ENCODE measurements around the gene FGFBP3. TPM values are rescaled to one million over a fixed set of nuclear protein-coding genes. Genes with fewer than 3 reads are reported as not detected.

The FGFBP3 gene
- total RNA-seq, 1 donor from 2014 or later = 0.22 TPM

DNA sequence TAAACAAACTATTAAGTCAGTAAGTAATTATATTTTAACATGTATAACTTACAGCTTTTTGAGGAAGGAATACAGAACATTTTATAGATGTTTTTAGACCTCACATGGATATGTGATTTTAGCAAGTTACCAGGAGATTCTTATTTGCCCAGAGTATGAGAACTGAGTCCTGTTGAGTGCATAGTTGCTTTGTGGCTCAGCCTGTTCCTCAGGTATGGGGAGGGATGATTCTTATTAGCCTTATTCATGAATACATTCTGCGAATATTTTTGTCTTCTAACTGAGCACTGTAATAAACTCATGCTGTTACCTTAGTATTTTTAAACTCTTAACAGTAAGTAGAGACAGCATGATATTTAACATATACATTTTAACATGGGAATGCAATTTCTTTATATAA, 32.1 kb upstream of the FGFBP3 start:
- intact Hi-C loops (cut with micrococcal nuclease) = no loop called here
- Histone ChIP-seq H3K4me1 (no peaks in the 10 kb centered on the region), H3K27me3 (ENCODE audit: low read depth) (no peaks in the 10 kb centered on the region), H3K27ac (replicated peaks) (no peak overlapping the region), H3K9me3 (replicated peaks) (no peaks in the 10 kb centered on the region), H3K4me3 (no peak overlapping the region), H3K36me3 (peaks cover 56% of the 10 kb centered on the region)
- DNase-seq = no peak
- TF ChIP-seq, protein P1, sequence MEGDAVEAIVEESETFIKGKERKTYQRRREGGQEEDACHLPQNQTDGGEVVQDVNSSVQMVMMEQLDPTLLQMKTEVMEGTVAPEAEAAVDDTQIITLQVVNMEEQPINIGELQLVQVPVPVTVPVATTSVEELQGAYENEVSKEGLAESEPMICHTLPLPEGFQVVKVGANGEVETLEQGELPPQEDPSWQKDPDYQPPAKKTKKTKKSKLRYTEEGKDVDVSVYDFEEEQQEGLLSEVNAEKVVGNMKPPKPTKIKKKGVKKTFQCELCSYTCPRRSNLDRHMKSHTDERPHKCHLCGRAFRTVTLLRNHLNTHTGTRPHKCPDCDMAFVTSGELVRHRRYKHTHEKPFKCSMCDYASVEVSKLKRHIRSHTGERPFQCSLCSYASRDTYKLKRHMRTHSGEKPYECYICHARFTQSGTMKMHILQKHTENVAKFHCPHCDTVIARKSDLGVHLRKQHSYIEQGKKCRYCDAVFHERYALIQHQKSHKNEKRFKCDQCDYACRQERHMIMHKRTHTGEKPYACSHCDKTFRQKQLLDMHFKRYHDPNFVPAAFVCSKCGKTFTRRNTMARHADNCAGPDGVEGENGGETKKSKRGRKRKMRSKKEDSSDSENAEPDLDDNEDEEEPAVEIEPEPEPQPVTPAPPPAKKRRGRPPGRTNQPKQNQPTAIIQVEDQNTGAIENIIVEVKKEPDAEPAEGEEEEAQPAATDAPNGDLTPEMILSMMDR (IDR thresholded peaks at IDR 0.05; ENCODE audit: borderline replicate concordance) = no peak

DNA sequence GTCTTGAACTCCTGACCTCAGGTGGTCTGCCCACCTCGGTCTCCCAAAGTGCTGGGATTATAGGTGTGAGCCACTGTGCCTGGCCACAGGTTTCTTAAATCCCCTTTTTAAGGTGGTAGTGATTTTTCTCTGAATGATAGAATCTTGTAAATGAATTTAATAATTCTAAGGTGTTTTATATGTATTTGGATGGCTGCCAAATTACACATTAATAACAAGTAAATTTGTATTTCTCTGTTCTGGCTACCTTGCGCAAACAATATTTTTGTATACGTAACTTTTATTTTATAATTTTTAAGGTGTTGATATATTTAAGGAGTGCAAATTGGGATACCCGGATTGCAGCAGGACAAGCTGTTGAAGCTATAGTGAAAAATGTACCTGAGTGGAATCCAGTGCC, 30.4 kb upstream of the FGFBP3 start:
- Histone ChIP-seq H3K27me3 (ENCODE audit: low read depth) (no peaks in the 10 kb centered on the region), H3K9me3 (replicated peaks) (no peaks in the 10 kb centered on the region), H3K27ac (replicated peaks) (no peak overlapping the region), H3K4me1 (no peaks in the 10 kb centered on the region), H3K4me3 (no peak overlapping the region), H3K36me3 (peaks cover 55% of the 10 kb centered on the region)
- intact Hi-C loops (cut with micrococcal nuclease) = no loop called here
- no peak for DNase-seq
- TF ChIP-seq, protein P1 (IDR thresholded peaks at IDR 0.05; ENCODE audit: borderline replicate concordance) = no peak

DNA sequence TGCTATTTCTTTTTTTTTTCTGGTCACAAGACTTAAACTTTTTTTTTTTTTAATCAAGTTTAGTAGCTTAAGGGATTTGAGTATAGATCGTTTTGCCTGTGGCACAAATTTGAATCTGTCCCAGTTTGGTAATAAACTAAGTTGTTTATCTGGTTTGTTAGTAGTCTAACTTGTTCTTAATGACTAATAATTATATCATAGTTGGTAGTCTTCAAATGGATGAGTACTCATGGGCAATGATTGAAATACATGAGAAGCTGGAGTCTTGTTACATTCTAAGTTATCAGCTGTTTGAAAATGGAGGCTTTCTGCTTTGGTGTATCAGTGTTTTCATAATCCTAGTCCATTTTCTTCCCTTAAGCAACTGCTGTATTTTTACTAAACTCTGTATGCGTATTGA, 26.6 kb upstream of the FGFBP3 start:
- H3K36me3 ChIP-seq = peaks cover 46% of the 10 kb centered on the region
- no peaks in the 10 kb centered on the region for H3K27me3 ChIP-seq (ENCODE audit: low read depth)
- H3K27ac ChIP-seq (replicated peaks) = no peak overlapping the region
- H3K4me3 ChIP-seq = no peak overlapping the region
- DNase-seq = no peak
- peaks cover 18% of the 10 kb centered on the region for H3K4me1 ChIP-seq
- TF ChIP-seq, protein P1 (IDR thresholded peaks at IDR 0.05; ENCODE audit: borderline replicate concordance) = no peak
- intact Hi-C loops (cut with micrococcal nuclease) = no loop called here
- no peaks in the 10 kb centered on the region for H3K9me3 ChIP-seq (replicated peaks)

DNA sequence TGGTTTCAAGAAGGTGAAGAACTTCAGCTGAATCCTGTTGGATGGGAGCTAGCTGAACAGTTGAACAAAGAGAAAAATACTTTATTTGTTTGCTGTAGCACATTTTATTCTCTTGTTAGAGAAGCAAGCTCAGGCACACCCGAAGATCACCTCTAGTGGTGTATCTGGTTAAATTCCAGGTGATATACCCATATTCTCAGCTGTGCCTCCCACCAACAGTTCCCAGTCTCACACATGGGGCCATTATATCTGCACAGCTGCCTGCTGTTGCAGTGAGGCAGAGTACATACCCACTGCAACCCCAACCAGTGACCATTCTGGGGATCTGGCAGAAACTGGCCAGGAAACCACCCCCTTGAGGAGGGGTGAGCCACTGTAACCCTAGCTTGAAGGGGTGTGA, 23.5 kb upstream of the FGFBP3 start:
- no peak overlapping the region for H3K4me3 ChIP-seq
- peaks cover 43% of the 10 kb centered on the region for H3K36me3 ChIP-seq
- TF ChIP-seq, protein P1 (IDR thresholded peaks at IDR 0.05; ENCODE audit: borderline replicate concordance) = no peak
- H3K27ac ChIP-seq (replicated peaks) = no peak overlapping the region
- no peak for DNase-seq
- H3K27me3 ChIP-seq (ENCODE audit: low read depth) = no peaks in the 10 kb centered on the region
- intact Hi-C loops (cut with micrococcal nuclease) = no loop called here
- no peaks in the 10 kb centered on the region for H3K9me3 ChIP-seq (replicated peaks)
- H3K4me1 ChIP-seq = peaks cover 36% of the 10 kb centered on the region

DNA sequence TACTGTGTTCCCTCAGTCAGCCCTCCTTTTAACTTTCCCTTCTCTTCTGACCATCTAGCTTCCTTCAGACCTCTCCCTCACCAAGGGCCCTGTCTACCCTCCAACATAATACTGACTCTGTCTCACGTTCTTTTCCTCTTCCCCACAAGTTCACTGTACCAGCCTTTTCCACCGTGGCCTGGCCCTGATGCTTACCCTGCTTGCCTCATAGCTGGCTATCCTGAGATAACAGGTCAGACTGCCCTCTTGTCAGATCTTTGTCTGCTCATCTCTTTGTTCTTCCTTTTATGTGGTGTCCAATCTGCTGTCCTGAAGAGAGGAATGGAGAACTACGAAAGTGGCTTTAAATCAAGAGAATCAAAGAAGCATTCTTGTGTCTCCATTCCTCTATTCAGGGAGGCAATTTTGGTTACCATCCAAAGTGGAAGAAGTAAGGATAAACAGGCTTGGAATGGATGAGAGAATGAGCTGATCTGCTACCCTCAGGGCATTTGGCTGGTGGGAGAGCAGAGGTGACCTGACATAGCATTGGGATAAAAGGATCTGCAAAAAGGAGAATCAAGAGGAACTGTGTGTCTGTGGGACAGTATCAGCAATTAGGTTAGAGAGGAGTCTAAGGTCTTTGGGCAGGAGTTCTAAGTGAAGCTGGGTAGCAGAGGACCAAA, 22.4 kb upstream of the FGFBP3 start:
- peaks cover 37% of the 10 kb centered on the region for H3K4me1 ChIP-seq
- no peaks in the 10 kb centered on the region for H3K27me3 ChIP-seq (ENCODE audit: low read depth)
- H3K9me3 ChIP-seq (replicated peaks) = no peaks in the 10 kb centered on the region
- H3K27ac ChIP-seq (replicated peaks) = no peak overlapping the region
- TF ChIP-seq, protein P1 (IDR thresholded peaks at IDR 0.05; ENCODE audit: borderline replicate concordance) = no peak
- intact Hi-C loops (cut with micrococcal nuclease) = no loop called here
- H3K36me3 ChIP-seq = peaks cover 32% of the 10 kb centered on the region
- H3K4me3 ChIP-seq = no peak overlapping the region
- DNase-seq = no peak
